Loucy (cell line): Measurements from ENCODE around the gene SLC35F3.
A peak's percentile ranks its signal among the peaks of the same experiment; 100 is the strongest.

Source experiments
- EZH2phosphoT487 ChIP-seq: fragments of 200-600 bp; IDR thresholded peaks from 2 replicates; pipeline ENCODE4 v1.6.1; 2018; ENCODE audit warnings: antibody characterized with exemption, mild to moderate bottlenecking, moderate library complexity, borderline replicate concordance
- TF ChIP-seq, protein P1 (sequence below): fragments of 200-600 bp; sonication (generic); conservative IDR thresholded peaks from 2 replicates; pipeline ENCODE4 v1.5.1; 2014; ENCODE audit warnings: mild to moderate bottlenecking, antibody characterized with exemption, low read length

GRCh38 chr1:234154320-234155251 is 250.1 kb downstream of the SLC35F3 start:
- TF ChIP-seq, protein P1, sequence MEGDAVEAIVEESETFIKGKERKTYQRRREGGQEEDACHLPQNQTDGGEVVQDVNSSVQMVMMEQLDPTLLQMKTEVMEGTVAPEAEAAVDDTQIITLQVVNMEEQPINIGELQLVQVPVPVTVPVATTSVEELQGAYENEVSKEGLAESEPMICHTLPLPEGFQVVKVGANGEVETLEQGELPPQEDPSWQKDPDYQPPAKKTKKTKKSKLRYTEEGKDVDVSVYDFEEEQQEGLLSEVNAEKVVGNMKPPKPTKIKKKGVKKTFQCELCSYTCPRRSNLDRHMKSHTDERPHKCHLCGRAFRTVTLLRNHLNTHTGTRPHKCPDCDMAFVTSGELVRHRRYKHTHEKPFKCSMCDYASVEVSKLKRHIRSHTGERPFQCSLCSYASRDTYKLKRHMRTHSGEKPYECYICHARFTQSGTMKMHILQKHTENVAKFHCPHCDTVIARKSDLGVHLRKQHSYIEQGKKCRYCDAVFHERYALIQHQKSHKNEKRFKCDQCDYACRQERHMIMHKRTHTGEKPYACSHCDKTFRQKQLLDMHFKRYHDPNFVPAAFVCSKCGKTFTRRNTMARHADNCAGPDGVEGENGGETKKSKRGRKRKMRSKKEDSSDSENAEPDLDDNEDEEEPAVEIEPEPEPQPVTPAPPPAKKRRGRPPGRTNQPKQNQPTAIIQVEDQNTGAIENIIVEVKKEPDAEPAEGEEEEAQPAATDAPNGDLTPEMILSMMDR = peak; percentile 93
- no peak for TF ChIP-seq EZH2phosphoT487
